ENCODE data around the gene CRABP1.

DNA sequence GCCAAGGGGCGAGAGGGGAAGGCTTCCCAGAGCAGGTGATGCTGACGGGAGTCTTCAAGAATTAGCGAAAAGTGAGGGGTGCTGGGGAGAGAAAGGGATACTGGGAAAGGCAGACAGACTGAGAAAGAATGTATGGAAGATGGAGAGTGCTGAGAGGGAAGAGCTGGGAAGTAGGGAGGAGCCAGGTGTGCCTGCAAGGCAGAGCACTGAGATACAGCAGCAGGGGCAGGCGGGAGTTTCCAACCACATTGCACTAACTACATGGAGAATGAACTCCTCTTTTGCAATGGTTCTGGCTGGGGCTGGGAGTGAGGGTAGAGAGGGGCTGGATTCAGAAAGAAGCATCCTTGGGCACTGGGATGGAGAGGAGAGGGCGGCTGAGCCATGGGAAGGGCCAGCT, 16.0 kb upstream of the CRABP1 start:
- no peak for TF ChIP-seq ZNF114 (tag by site-specific recombination; IDR thresholded peaks at IDR 0.05)
- TF ChIP-seq, protein P1, sequence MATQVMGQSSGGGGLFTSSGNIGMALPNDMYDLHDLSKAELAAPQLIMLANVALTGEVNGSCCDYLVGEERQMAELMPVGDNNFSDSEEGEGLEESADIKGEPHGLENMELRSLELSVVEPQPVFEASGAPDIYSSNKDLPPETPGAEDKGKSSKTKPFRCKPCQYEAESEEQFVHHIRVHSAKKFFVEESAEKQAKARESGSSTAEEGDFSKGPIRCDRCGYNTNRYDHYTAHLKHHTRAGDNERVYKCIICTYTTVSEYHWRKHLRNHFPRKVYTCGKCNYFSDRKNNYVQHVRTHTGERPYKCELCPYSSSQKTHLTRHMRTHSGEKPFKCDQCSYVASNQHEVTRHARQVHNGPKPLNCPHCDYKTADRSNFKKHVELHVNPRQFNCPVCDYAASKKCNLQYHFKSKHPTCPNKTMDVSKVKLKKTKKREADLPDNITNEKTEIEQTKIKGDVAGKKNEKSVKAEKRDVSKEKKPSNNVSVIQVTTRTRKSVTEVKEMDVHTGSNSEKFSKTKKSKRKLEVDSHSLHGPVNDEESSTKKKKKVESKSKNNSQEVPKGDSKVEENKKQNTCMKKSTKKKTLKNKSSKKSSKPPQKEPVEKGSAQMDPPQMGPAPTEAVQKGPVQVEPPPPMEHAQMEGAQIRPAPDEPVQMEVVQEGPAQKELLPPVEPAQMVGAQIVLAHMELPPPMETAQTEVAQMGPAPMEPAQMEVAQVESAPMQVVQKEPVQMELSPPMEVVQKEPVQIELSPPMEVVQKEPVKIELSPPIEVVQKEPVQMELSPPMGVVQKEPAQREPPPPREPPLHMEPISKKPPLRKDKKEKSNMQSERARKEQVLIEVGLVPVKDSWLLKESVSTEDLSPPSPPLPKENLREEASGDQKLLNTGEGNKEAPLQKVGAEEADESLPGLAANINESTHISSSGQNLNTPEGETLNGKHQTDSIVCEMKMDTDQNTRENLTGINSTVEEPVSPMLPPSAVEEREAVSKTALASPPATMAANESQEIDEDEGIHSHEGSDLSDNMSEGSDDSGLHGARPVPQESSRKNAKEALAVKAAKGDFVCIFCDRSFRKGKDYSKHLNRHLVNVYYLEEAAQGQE (tag by site-specific recombination; IDR thresholded peaks at IDR 0.05) = no peak
- TF ChIP-seq, protein P2, sequence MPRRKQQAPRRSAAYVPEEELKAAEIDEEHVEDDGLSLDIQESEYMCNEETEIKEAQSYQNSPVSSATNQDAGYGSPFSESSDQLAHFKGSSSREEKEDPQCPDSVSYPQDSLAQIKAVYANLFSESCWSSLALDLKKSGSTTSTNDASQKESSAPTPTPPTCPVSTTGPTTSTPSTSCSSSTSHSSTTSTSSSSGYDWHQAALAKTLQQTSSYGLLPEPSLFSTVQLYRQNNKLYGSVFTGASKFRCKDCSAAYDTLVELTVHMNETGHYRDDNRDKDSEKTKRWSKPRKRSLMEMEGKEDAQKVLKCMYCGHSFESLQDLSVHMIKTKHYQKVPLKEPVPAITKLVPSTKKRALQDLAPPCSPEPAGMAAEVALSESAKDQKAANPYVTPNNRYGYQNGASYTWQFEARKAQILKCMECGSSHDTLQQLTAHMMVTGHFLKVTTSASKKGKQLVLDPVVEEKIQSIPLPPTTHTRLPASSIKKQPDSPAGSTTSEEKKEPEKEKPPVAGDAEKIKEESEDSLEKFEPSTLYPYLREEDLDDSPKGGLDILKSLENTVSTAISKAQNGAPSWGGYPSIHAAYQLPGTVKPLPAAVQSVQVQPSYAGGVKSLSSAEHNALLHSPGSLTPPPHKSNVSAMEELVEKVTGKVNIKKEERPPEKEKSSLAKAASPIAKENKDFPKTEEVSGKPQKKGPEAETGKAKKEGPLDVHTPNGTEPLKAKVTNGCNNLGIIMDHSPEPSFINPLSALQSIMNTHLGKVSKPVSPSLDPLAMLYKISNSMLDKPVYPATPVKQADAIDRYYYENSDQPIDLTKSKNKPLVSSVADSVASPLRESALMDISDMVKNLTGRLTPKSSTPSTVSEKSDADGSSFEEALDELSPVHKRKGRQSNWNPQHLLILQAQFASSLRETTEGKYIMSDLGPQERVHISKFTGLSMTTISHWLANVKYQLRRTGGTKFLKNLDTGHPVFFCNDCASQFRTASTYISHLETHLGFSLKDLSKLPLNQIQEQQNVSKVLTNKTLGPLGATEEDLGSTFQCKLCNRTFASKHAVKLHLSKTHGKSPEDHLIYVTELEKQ (tag by site-specific recombination; IDR thresholded peaks at IDR 0.05; ENCODE audit: borderline replicate concordance) = no peak
- TF ChIP-seq, protein P3, sequence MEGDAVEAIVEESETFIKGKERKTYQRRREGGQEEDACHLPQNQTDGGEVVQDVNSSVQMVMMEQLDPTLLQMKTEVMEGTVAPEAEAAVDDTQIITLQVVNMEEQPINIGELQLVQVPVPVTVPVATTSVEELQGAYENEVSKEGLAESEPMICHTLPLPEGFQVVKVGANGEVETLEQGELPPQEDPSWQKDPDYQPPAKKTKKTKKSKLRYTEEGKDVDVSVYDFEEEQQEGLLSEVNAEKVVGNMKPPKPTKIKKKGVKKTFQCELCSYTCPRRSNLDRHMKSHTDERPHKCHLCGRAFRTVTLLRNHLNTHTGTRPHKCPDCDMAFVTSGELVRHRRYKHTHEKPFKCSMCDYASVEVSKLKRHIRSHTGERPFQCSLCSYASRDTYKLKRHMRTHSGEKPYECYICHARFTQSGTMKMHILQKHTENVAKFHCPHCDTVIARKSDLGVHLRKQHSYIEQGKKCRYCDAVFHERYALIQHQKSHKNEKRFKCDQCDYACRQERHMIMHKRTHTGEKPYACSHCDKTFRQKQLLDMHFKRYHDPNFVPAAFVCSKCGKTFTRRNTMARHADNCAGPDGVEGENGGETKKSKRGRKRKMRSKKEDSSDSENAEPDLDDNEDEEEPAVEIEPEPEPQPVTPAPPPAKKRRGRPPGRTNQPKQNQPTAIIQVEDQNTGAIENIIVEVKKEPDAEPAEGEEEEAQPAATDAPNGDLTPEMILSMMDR (tag by site-specific recombination; IDR thresholded peaks at IDR 0.05) = no peak
- no peak for TF ChIP-seq ZNF561 (tag by site-specific recombination; IDR thresholded peaks at IDR 0.05; ENCODE audit: borderline replicate concordance)
- no peak for TF ChIP-seq ZNF366 (tag by site-specific recombination; conservative IDR thresholded peaks at IDR 0.05)
- no peak for TF ChIP-seq HOXA7 (CRISPR knock-in tag; IDR thresholded peaks at IDR 0.05; ENCODE audit: borderline replicate concordance)
- no peak for TF ChIP-seq ZNF626 (tag by site-specific recombination; IDR thresholded peaks at IDR 0.05)

Measured in HEK293 (cell line).